ENCODE measurements around the gene RNF224. TPM values are rescaled to one million over a fixed set of nuclear protein-coding genes. Genes with fewer than 3 reads are reported as not detected.
A peak's percentile ranks its signal among the peaks of the same experiment; 100 is the strongest.

The RNF224 gene
- total RNA-seq, 1 donor from 2014 or later = not detected

DNA sequence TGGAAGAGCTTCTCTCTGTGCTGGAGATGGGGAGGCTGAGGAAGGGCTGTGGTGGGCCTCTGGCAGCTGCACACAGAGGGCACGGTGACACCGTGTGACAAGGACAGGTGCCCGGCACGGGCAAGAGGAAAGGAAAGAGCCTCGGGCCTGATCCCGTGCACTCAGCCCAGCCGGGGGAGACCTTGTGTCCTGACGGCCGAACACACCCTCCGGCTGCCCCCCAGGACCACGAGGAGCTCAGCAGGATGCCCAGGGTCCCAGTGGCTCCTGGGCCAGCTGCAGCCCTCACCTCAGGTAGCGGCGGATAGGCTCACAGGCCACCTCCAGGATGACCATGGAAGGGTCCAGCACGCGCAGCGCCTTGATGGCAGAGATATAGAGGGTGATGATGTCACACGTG lies 44.5 kb upstream of the RNF224 start:
- no peak overlapping the region for H3K4me3 ChIP-seq (ENCODE audit: low read depth, low read length)
- TF ChIP-seq, protein P1, sequence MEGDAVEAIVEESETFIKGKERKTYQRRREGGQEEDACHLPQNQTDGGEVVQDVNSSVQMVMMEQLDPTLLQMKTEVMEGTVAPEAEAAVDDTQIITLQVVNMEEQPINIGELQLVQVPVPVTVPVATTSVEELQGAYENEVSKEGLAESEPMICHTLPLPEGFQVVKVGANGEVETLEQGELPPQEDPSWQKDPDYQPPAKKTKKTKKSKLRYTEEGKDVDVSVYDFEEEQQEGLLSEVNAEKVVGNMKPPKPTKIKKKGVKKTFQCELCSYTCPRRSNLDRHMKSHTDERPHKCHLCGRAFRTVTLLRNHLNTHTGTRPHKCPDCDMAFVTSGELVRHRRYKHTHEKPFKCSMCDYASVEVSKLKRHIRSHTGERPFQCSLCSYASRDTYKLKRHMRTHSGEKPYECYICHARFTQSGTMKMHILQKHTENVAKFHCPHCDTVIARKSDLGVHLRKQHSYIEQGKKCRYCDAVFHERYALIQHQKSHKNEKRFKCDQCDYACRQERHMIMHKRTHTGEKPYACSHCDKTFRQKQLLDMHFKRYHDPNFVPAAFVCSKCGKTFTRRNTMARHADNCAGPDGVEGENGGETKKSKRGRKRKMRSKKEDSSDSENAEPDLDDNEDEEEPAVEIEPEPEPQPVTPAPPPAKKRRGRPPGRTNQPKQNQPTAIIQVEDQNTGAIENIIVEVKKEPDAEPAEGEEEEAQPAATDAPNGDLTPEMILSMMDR (conservative IDR thresholded peaks at IDR 0.05; ENCODE audit: low read depth, low read length) = no peak
- DNase-seq (ENCODE audit: low read depth) = no peak

DNA sequence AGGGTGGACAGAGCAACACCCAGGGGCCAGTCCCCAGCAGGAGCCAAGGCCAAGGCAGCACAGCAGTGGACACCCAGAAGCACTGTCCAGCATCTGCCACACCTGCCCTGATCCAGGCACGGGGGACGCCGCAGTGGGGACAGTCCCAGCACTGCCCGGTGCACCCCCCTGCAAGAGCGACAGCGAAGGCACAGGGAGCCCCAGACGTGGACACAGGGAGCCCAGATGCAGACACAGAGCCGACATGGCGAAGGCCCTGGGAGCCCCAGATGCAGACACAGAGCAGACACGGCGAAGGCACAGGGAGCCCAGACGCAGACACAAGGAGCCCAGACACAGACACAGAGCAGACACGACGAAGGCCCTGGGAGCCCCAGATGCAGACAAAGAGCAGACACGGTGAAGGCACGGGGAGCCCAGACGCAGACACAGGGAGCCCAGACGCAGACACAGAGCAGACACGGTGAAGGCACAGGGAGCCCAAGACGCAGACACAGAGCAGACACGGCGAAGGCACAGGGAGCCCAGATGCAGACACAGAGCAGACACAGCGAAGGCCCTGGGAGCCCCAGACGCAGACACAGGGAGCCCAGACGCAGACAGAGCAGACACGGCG lies 43.2 kb upstream of the RNF224 start:
- no peak overlapping the region for H3K4me3 ChIP-seq (ENCODE audit: low read depth, low read length)
- no peak for DNase-seq (ENCODE audit: low read depth)
- TF ChIP-seq, protein P1 (conservative IDR thresholded peaks at IDR 0.05; ENCODE audit: low read depth, low read length) = no peak

DNA sequence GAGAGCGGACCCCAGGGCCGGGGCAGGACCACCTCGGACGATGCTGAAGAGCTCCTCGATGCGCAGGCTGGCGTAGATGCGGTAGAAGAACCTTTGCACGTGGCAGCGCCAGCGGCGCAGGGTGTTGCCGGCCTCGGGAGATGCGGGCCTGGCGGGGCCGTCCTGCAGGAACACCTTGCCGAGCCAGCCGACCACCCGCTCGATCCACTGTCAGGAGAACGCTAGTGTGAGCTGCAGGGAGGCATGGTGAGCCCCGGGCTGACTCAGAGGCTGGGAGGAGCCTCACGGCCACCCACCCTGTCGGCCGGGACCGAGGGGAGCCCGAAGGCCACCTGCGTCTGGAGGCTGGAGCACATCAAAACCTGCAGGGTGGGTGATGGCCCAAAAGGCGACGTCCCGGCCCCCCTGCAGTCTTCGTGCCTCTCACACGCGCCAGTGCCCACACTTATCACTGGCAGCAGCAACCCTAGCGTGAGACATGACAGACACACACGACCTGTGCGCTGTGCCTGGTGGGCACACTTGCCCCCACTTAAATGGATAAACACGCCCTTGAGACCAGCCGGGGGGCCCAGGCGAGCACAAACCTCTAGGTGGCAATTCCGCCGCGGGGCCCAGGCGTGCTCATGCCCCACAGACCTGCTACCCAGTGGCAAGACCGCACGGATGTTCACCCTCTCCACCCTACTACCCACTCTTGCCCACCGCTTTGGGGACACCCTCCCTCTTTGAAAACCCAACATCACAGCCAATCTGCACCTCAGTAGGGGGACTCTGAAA lies 42.2 kb upstream of the RNF224 start:
- TF ChIP-seq, protein P1 (conservative IDR thresholded peaks at IDR 0.05; ENCODE audit: low read depth, low read length) = no peak
- DNase-seq (ENCODE audit: low read depth) = no peak
- H3K4me3 ChIP-seq (ENCODE audit: low read depth, low read length) = no peak overlapping the region

DNA sequence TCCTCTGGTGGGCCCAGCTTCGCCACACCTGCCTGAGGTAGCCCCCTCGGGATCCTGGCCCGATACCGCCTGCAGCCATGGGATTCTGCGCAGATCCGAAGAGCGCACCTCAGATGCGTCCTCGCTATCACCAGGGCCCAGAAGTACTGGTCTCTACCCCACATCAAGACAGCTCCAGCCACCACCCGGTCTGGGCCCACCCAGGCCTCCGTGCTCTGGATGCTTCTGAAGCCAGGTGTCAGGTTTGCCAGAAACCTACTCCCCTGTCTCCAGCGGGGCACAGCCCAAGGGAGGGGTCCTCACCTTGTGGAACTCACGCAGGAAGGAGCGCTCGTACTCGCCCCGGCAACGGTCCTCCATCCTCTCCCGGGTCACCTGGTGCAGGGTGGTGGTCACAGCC lies 41.4 kb upstream of the RNF224 start:
- H3K4me3 ChIP-seq (ENCODE audit: low read depth, low read length) = no peak overlapping the region
- DNase-seq (ENCODE audit: low read depth) = no peak
- TF ChIP-seq, protein P1 (conservative IDR thresholded peaks at IDR 0.05; ENCODE audit: low read depth, low read length) = no peak

DNA sequence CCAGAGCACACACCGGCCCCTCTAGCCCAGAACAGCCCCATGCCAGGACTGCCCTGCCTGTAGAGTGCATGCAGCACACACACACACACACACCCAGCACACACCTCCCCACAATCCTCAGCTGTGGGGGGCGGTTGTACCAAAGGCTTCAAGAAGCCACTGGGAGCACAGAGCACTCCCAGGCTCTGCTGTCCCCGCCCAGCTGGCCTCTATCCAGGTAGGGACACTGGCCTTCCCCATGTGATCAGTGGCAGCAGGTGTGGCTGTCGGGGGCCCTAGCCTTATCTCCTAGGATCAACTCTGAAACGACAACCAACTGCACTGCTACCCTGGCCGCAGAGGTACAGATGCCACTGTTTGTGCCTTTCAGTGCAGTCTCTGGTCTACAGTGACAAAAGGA lies 40.9 kb upstream of the RNF224 start:
- no peak overlapping the region for H3K4me3 ChIP-seq (ENCODE audit: low read depth, low read length)
- TF ChIP-seq, protein P1 (conservative IDR thresholded peaks at IDR 0.05; ENCODE audit: low read depth, low read length) = no peak
- DNase-seq (ENCODE audit: low read depth) = no peak

DNA sequence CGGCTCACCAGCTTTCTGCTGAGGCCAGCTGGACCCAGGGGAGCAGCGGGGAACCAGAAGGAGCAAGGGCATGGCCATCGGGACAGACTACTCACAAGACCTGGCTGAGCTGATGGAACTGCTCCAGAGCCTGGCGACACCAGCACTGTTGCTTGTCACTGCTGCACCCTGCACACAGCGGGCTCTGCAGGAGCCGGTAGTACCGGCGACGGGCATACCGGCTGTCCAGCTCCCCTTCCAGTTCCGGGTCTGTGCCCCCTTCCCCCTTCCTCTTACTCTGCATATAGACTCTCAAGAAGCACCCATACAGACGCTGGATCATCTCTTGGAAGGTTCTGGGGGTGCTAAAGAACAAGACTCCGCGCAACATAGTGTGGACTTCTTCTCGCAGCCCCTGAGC lies 39.9 kb upstream of the RNF224 start:
- no peak for DNase-seq (ENCODE audit: low read depth)
- peak overlapping the region; percentile 97 for H3K4me3 ChIP-seq (ENCODE audit: low read depth, low read length)
- TF ChIP-seq, protein P1 (conservative IDR thresholded peaks at IDR 0.05; ENCODE audit: low read depth, low read length) = no peak

Measured in epithelial cell of proximal tubule (primary cell).